Measurements from ENCODE around the gene KIF5A.

KIF5A gene

GRCh38 chr12:57628280-57629191 lies 78.7 kb downstream of the KIF5A start:
- in situ Hi-C loops (cut with HindIII; ENCODE audit: low sequenced_read_pairs) = no loop called here

GRCh38 chr12:57629897-57630471 lies 80.1 kb downstream of the KIF5A start:
- in situ Hi-C loops (cut with HindIII; ENCODE audit: low sequenced_read_pairs) = no loop called here

- in situ Hi-C loops (cut with HindIII; ENCODE audit: low sequenced_read_pairs) = no loop called here
These were observed 81.1 kb downstream of the KIF5A start for GRCh38 chr12:57630891-57631433.

- in situ Hi-C loops (cut with HindIII; ENCODE audit: low sequenced_read_pairs) = no loop called here
These were observed 81.8 kb downstream of the KIF5A start for GRCh38 chr12:57631566-57632072.

- in situ Hi-C loops (cut with HindIII; ENCODE audit: low sequenced_read_pairs) = no loop called here
These were observed 82.5 kb downstream of the KIF5A start for GRCh38 chr12:57632073-57632957.

GRCh38 chr12:57632958-57633840 lies 83.4 kb downstream of the KIF5A start, which contains the start of gene B4GALNT1:
Gene B4GALNT1 (minus strand): TSS chr12:57633201. CDS start chr12:57632132, 1,069 bp downstream.
- in situ Hi-C loops (cut with HindIII; ENCODE audit: low sequenced_read_pairs) = no loop called here
